ENCODE data around the gene SHROOM3. TPM values are rescaled to one million over a fixed set of nuclear protein-coding genes. Genes with fewer than 3 reads are reported as not detected.

Gene SHROOM3
- total RNA-seq, 1 experiment from 2014 or later = 27.6 TPM

- Histone ChIP-seq H3K4me1 (ENCODE audit: insufficient read depth, low read length) (no peaks in the 10 kb centered on the region), H4K20me1 (ENCODE audit: control insufficient read depth, insufficient read depth, insufficient read length) (no peaks in the 10 kb centered on the region), H3K23me2 (ENCODE audit: insufficient read length, low read depth, low read length, poor library complexity, severe bottlenecking) (no peaks in the 10 kb centered on the region), H3K27me3 (ENCODE audit: insufficient read depth, low read length) (no peaks in the 10 kb centered on the region), H4K5ac (ENCODE audit: insufficient read length, low read depth, low read length) (no peak overlapping the region), H3K79me2 (ENCODE audit: insufficient read depth, low read length) (no peaks in the 10 kb centered on the region), H3K9ac (ENCODE audit: extremely low read depth, insufficient read length, low read length) (no peak overlapping the region), H3K4me2 (ENCODE audit: insufficient read depth, insufficient read length, low read length) (no peak overlapping the region), H3K9me3 (ENCODE audit: control insufficient read depth, low read depth, low read length) (no peaks in the 10 kb centered on the region), H4K91ac (ENCODE audit: insufficient read length, low read depth, low read length) (no peak overlapping the region), H3K23ac (ENCODE audit: insufficient read length, low read depth, low read length) (no peak overlapping the region), H3K18ac (ENCODE audit: insufficient read length, low read depth, low read length) (no peak overlapping the region), H3K79me1 (ENCODE audit: insufficient read depth, low read depth, low read length, poor library complexity, severe bottlenecking) (no peaks in the 10 kb centered on the region), H2AK5ac (ENCODE audit: insufficient read length, low read length) (no peak overlapping the region), H3K27ac (ENCODE audit: insufficient read length, low read depth, low read length) (no peak overlapping the region), H3K14ac (ENCODE audit: insufficient read depth, low read length) (no peak overlapping the region), H3T11ph (ENCODE audit: low read length) (no peak overlapping the region), H3K56ac (ENCODE audit: insufficient read length, low read depth, low read length) (no peak overlapping the region), H2BK120ac (ENCODE audit: low read depth, low read length, poor library complexity, severe bottlenecking) (no peak overlapping the region), H3K4ac (ENCODE audit: low read depth, low read length) (no peak overlapping the region), H2AFZ (ENCODE audit: low read length) (no peak overlapping the region), H2BK15ac (ENCODE audit: low read depth, low read length) (no peak overlapping the region), H4K8ac (replicated peaks; ENCODE audit: insufficient read length, low read depth, low read length) (no peak overlapping the region), H2BK20ac (ENCODE audit: low read depth, low read length, poor library complexity, severe bottlenecking) (no peak overlapping the region), H2BK12ac (ENCODE audit: insufficient read length, low read depth, low read length) (no peak overlapping the region), H2BK5ac (ENCODE audit: insufficient read length, low read length) (no peak overlapping the region)
- Mint-ChIP-seq H3K27ac (no peak overlapping the region), H3K4me3 (no peak overlapping the region), H3K36me3 (ENCODE audit: insufficient read depth in 1 of 3, low read depth in 3 of 3) (no peaks in the 10 kb centered on the region; a peak in 1 of 7 replicates), H3K9me3 (no peaks in the 10 kb centered on the region; a peak in 1 of 5 replicates), H3K27me3 (ENCODE audit: low read depth) (no peaks in the 10 kb centered on the region; the same call in 1 of the 2 replicates), H3K4me1 (no peaks in the 10 kb centered on the region)
- TF ChIP-seq, protein P1, sequence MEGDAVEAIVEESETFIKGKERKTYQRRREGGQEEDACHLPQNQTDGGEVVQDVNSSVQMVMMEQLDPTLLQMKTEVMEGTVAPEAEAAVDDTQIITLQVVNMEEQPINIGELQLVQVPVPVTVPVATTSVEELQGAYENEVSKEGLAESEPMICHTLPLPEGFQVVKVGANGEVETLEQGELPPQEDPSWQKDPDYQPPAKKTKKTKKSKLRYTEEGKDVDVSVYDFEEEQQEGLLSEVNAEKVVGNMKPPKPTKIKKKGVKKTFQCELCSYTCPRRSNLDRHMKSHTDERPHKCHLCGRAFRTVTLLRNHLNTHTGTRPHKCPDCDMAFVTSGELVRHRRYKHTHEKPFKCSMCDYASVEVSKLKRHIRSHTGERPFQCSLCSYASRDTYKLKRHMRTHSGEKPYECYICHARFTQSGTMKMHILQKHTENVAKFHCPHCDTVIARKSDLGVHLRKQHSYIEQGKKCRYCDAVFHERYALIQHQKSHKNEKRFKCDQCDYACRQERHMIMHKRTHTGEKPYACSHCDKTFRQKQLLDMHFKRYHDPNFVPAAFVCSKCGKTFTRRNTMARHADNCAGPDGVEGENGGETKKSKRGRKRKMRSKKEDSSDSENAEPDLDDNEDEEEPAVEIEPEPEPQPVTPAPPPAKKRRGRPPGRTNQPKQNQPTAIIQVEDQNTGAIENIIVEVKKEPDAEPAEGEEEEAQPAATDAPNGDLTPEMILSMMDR (conservative IDR thresholded peaks at IDR 0.05) = no peak
- no peak for DNase-seq
Measured at GRCh38 chr4:76795243-76795642, 360.2 kb downstream of the SHROOM3 start.
